ENCODE results near the gene PITPNM1. TPM values are rescaled to one million over a fixed set of nuclear protein-coding genes. Genes with fewer than 3 reads are reported as not detected.

PITPNM1 gene
- total and polyA plus RNA-seq, 4 donors: 34.0 to 118 (median 74.7) TPM

GRCh38 chr11:67525275-67525976 lies 20.3 kb upstream of the PITPNM1 start:
- H3K36me3 ChIP-seq (ENCODE audit: control insufficient read depth, insufficient read depth, low read length): no peaks in the 10 kb centered on the region
- DNase-seq (ENCODE audit: low read depth in 4 of 6, low spot score in 6 of 6): no peak
- no peak overlapping the region for H3K27ac ChIP-seq (ENCODE audit: low read depth, low read length)
- H3K4me1 ChIP-seq (ENCODE audit: control insufficient read depth, insufficient read depth, low read length): peaks cover 7% of the 10 kb centered on the region
- no peaks in the 10 kb centered on the region for H3K9me3 ChIP-seq (ENCODE audit: control insufficient read depth, insufficient read depth, low read length)
- no peak overlapping the region for H3K4me3 ChIP-seq (ENCODE audit: low read depth, low read length)
- 49% methylated on average over 4 of the region's 5 CpGs for WGBS (ENCODE audit: insufficient coverage)
- no peaks in the 10 kb centered on the region for H3K27me3 ChIP-seq (ENCODE audit: control insufficient read depth, insufficient read depth, low read length)

- DNase-seq (ENCODE audit: low read depth in 4 of 6, low spot score in 6 of 6): no peak
- no peaks in the 10 kb centered on the region for H3K27me3 ChIP-seq (ENCODE audit: control insufficient read depth, insufficient read depth, low read length)
- H3K4me1 ChIP-seq (ENCODE audit: control insufficient read depth, insufficient read depth, low read length): peaks cover 7% of the 10 kb centered on the region
- no peaks in the 10 kb centered on the region for H3K9me3 ChIP-seq (ENCODE audit: control insufficient read depth, insufficient read depth, low read length)
- no peak overlapping the region for H3K27ac ChIP-seq (ENCODE audit: low read depth, low read length)
- H3K36me3 ChIP-seq (ENCODE audit: control insufficient read depth, insufficient read depth, low read length): no peaks in the 10 kb centered on the region
- no peak overlapping the region for H3K4me3 ChIP-seq (ENCODE audit: low read depth, low read length)
- 86% methylated on average over 9 of the region's 9 CpGs for WGBS (ENCODE audit: insufficient coverage)
Observed at GRCh38 chr11:67524480-67524808, 19.3 kb upstream of the PITPNM1 start.

DNA sequence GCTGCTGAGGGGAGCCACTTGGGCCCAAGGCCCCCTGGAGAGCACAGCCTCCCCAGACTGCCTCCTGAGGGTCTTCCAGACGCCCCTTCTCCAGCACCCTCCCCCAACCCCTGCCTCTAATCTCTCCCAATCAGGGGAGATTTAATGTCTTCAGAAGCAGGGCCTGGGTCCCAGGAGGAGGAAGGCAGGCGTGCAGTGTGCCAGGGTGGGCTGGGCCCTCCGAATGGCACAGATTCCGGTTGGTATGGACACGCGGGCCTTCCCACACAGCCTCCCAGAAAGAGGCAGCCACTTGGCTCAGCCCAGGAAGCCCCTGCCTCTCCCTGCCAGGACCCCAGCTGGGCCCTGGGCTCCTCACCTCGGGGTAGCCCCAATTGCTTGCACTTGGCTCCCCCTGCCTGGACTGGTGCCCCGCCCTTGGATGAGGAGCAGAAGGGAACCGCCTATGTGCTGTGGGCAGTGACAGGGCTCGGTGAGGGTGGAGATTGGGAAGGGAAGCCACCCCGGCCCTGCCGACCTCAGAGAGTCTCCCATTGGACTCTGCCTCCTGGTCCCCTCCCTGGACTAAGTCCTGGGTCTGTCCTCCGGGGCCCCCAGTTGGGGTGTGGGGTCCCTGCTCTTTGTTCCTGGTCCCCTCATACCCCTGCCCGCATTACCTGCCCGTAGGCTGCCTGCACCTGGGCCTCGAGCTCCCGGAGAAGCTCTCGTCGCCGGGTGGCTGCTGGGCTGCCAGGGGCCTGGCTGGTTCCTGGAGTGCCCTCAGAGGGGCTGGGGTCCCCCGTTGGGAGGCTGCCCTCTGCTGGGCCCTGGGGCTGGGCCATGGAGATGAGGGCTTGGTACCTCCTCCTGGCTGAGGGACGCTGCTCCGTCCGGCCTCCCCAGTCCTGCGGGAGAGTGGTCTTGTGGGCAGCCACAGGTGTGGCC lies 18.7 kb upstream of the PITPNM1 start:
- no peaks in the 10 kb centered on the region for H3K9me3 ChIP-seq (ENCODE audit: control insufficient read depth, insufficient read depth, low read length)
- DNase-seq (ENCODE audit: low read depth in 4 of 6, low spot score in 6 of 6): no peak
- H3K4me1 ChIP-seq (ENCODE audit: control insufficient read depth, insufficient read depth, low read length): peaks cover 7% of the 10 kb centered on the region
- no peak overlapping the region for H3K27ac ChIP-seq (ENCODE audit: low read depth, low read length)
- H3K36me3 ChIP-seq (ENCODE audit: control insufficient read depth, insufficient read depth, low read length): no peaks in the 10 kb centered on the region
- WGBS (ENCODE audit: insufficient coverage): 84% methylated on average over 23 of the region's 25 CpGs
- no peaks in the 10 kb centered on the region for H3K27me3 ChIP-seq (ENCODE audit: control insufficient read depth, insufficient read depth, low read length)
- no peak overlapping the region for H3K4me3 ChIP-seq (ENCODE audit: low read depth, low read length)

DNA sequence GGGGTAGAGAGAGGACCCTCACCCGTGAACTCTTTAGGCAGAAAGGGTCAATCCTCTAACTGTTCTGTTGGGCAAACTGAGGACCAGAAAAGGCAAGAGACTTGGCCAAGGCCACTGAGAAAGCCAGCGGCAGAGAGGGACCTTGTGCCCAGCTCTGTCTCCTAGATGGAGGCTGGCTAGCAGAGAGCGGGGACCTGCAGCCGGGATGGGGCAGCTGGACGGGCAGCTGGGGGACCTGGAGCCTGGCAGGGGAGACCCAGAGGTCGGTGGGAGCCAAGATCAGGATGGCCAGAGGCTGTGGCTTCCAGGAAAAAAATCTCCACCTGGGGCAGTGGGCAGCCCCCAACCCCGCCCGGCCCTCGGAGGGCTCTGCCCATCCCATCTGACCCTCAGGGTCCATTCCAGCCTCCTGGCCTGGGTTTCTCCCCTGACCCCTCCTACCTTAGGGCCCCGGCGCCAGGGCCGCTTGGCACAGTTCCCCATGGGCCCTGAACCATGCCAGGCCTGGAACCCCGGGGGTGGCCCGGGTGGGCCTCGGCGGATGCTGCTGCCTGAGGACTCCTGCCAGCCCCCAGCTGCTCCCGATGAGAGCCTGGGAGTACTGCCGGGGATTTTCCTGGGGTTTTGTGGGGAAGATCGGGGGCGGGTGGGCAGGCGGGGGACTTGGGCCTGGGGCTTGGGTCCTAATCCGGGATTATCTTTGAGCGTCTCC lies 17.8 kb upstream of the PITPNM1 start, which contains the start of gene CABP2:
TSS of gene CABP2 (minus strand) at position 603 of the 712 bp plus-strand sequence. CDS start at position 483, 120 bp downstream.
- Histone ChIP-seq H3K27me3 (ENCODE audit: control insufficient read depth, insufficient read depth, low read length) (no peaks in the 10 kb centered on the region), H3K4me1 (ENCODE audit: control insufficient read depth, insufficient read depth, low read length) (peaks cover 7% of the 10 kb centered on the region), H3K9me3 (ENCODE audit: control insufficient read depth, insufficient read depth, low read length) (no peaks in the 10 kb centered on the region), H3K4me3 (ENCODE audit: low read depth, low read length) (no peak within 1 kb of the TSS), H3K27ac (ENCODE audit: low read depth, low read length) (no peak within 1 kb of the TSS), H3K36me3 (ENCODE audit: control insufficient read depth, insufficient read depth, low read length) (no peaks in the 10 kb centered on the region)
- 78% methylated on average over 17 of the region's 23 CpGs for WGBS (ENCODE audit: insufficient coverage)
- DNase-seq (ENCODE audit: low read depth in 4 of 6, low spot score in 6 of 6): no peak

GRCh38 chr11:67522338-67522737 lies 17.2 kb upstream of the PITPNM1 start:
- Histone ChIP-seq H3K36me3 (ENCODE audit: control insufficient read depth, insufficient read depth, low read length) (no peaks in the 10 kb centered on the region), H3K9me3 (ENCODE audit: control insufficient read depth, insufficient read depth, low read length) (no peaks in the 10 kb centered on the region), H3K4me3 (ENCODE audit: low read depth, low read length) (no peak overlapping the region), H3K4me1 (ENCODE audit: control insufficient read depth, insufficient read depth, low read length) (peaks cover 7% of the 10 kb centered on the region), H3K27ac (ENCODE audit: low read depth, low read length) (no peak overlapping the region), H3K27me3 (ENCODE audit: control insufficient read depth, insufficient read depth, low read length) (no peaks in the 10 kb centered on the region)
- no peak for DNase-seq (ENCODE audit: low read depth in 4 of 6, low spot score in 6 of 6)
- WGBS (ENCODE audit: insufficient coverage): 90% methylated on average over 13 of the region's 15 CpGs

DNA sequence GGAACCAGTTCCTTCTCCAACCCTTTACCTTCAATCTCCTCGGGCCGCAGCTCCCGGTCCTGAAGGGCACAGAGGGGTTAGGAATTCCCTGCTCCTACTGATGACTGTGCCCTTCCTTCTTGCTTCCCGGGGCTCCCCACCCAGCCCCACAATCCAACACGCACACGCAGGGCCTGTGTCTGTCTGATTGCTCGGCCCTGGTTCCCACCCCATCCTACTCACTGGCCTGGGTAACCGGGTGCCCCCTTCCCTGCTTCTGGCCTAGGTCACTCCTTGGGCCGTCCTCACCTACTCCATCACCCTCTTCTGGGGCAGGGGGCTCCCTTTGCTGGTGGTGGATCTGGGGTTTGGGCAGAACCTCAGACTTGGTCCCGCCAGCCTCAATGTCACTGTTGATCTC lies 16.8 kb upstream of the PITPNM1 start:
- H3K4me3 ChIP-seq (ENCODE audit: low read depth, low read length): no peak overlapping the region
- H3K27ac ChIP-seq (ENCODE audit: low read depth, low read length): no peak overlapping the region
- no peaks in the 10 kb centered on the region for H3K9me3 ChIP-seq (ENCODE audit: control insufficient read depth, insufficient read depth, low read length)
- H3K36me3 ChIP-seq (ENCODE audit: control insufficient read depth, insufficient read depth, low read length): no peaks in the 10 kb centered on the region
- DNase-seq (ENCODE audit: low read depth in 4 of 6, low spot score in 6 of 6): no peak
- peaks cover 7% of the 10 kb centered on the region for H3K4me1 ChIP-seq (ENCODE audit: control insufficient read depth, insufficient read depth, low read length)
- no peaks in the 10 kb centered on the region for H3K27me3 ChIP-seq (ENCODE audit: control insufficient read depth, insufficient read depth, low read length)
- WGBS (ENCODE audit: insufficient coverage): 86% methylated on average over 6 of the region's 10 CpGs

GRCh38 chr11:67520856-67521824 lies 16.0 kb upstream of the PITPNM1 start:
- Histone ChIP-seq H3K4me3 (ENCODE audit: low read depth, low read length) (no peak overlapping the region), H3K27ac (ENCODE audit: low read depth, low read length) (no peak overlapping the region), H3K9me3 (ENCODE audit: control insufficient read depth, insufficient read depth, low read length) (no peaks in the 10 kb centered on the region), H3K4me1 (ENCODE audit: control insufficient read depth, insufficient read depth, low read length) (peaks cover 7% of the 10 kb centered on the region), H3K27me3 (ENCODE audit: control insufficient read depth, insufficient read depth, low read length) (no peaks in the 10 kb centered on the region), H3K36me3 (ENCODE audit: control insufficient read depth, insufficient read depth, low read length) (no peaks in the 10 kb centered on the region)
- no peak for DNase-seq (ENCODE audit: low read depth in 4 of 6, low spot score in 6 of 6)
- 83% methylated on average over 16 of the region's 16 CpGs for WGBS (ENCODE audit: insufficient coverage)

DNA sequence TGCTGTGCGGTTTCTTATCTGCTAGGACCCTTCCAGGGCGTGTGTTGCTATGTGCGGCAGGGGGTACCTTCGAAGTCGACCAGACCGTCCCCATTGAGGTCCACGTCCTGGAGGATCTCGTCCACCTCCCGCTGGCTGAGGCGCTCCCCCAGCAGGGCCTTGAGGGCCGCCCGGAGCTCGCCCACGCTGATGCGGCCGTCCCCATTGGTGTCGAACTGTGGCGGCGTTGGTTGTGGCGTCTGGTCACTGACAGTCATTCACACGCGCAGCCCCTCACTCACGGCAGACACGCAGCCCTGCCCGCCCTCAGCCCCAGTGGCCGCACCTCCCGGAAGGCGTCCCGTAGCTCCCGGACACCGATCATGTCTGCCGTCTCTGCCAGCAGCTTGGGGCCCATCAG lies 14.6 kb upstream of the PITPNM1 start:
- Histone ChIP-seq H3K27me3 (ENCODE audit: control insufficient read depth, insufficient read depth, low read length) (no peaks in the 10 kb centered on the region), H3K36me3 (ENCODE audit: control insufficient read depth, insufficient read depth, low read length) (no peaks in the 10 kb centered on the region), H3K9me3 (ENCODE audit: control insufficient read depth, insufficient read depth, low read length) (no peaks in the 10 kb centered on the region), H3K4me1 (ENCODE audit: control insufficient read depth, insufficient read depth, low read length) (peaks cover 7% of the 10 kb centered on the region), H3K27ac (ENCODE audit: low read depth, low read length) (no peak overlapping the region), H3K4me3 (ENCODE audit: low read depth, low read length) (no peak overlapping the region)
- no peak for DNase-seq (ENCODE audit: low read depth in 4 of 6, low spot score in 6 of 6)
- 87% methylated on average over 32 of the region's 32 CpGs for WGBS (ENCODE audit: insufficient coverage)

Measured in spinal cord (tissue), 10 donors.